Endothelial cell of hepatic sinusoid (primary cell): ENCODE data around the gene ALKBH5.

Experiments used
- in situ Hi-C: cut with HindIII; loops from 2 replicates; pipeline ENCODE4 v1.10.0; 2017; ENCODE audit warnings: low sequenced_read_pairs

The ALKBH5 gene

GRCh38 chr17:18183334-18184142, at the start of gene ALKBH5:
ALKBH5 (plus strand) TSS chr17:18183828; CDS start chr17:18184244, 416 bp downstream.
- in situ Hi-C loops: no loop called here

GRCh38 chr17:18136357-18136756, 47.3 kb upstream of the ALKBH5 start:
- in situ Hi-C loops: no loop called here

DNA sequence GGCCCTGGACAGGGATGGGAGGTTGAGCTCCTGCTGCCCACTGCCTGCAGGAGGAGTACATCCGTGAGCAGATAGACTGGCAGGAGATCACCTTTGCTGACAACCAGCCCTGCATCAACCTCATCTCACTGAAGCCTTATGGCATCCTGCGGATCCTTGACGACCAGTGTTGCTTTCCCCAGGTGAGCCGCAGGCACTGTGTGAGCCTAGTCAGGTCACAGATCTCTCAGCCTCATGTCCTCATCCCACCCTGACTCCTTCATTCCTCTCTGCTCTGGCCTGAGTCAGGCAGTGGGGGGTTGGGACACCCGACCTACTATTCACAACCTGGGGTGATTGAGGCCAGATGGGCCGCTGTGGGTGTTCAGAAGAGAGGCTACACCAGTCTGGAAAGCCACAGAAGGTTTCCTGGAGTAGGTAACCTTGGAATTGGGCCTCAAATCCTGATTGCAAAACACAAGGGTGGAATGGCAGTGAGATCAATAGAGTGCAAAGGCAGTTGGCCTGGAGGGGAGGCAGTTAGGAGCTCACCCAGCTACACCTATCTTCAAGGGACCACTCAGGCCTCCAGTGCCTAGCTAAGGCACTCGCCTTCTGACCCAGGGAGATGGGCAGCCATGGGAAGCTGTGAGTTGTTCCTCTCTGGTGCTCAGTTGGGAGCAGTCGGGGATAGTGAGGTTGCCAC, 45.4 kb upstream of the ALKBH5 start:
- in situ Hi-C loops: no loop called here

DNA sequence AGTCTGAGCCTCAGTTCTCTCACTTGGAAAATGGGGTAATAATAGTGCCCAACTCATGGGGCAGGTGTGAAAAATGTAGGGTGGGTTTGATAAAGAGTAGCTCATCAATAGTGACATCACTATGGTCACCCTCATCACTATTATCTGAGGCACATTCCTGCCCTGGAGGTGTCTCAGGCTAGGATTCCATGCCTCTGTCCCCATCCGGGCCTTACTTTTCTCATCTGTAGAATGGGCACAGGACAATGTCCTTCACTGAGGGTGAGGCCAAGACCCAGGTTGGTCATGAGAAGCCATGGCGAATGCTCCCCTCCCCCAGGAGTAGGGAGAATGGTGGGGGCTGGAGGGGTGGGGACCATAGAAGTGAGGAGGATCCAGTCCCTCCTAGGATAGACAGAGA, 44.5 kb upstream of the ALKBH5 start:
- in situ Hi-C loops: no loop called here

GRCh38 chr17:18139498-18139897, 44.1 kb upstream of the ALKBH5 start:
- in situ Hi-C loops: no loop called here

- in situ Hi-C loops: no loop called here
Observed at GRCh38 chr17:18139949-18140348, 43.7 kb upstream of the ALKBH5 start.

- in situ Hi-C loops: no loop called here
Observed at GRCh38 chr17:18140648-18141047, 43.0 kb upstream of the ALKBH5 start.

DNA sequence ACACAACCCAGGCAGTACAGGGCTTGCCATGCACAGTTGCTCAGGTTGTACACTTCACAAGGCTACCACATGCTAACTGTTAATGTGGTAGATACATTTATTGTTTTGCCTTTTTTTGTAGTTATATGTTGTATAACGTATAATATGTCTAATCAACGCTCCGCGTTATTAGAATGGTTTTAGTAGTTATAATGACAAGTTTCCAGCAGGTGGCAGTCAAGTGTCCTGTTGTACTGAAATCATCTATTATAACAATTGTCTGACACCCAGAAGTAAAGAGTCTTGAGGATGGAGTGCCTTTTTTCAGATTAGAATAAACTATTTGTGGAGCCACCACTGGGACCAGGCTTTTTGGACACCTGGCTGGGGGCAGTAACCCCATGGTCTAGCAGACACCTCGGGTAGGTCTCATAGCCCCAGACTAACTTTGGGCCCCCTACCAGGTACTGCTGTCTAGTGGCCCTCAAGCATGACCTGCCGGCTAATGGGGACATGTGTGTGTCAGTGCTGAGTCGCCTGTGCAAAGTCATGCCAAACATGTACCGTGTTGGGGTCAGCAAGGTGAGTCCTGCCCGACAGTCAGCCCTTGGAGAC, 42.3 kb upstream of the ALKBH5 start:
- in situ Hi-C loops: no loop called here

- in situ Hi-C loops: no loop called here
Observed at GRCh38 chr17:18142417-18142816, 41.2 kb upstream of the ALKBH5 start.

DNA sequence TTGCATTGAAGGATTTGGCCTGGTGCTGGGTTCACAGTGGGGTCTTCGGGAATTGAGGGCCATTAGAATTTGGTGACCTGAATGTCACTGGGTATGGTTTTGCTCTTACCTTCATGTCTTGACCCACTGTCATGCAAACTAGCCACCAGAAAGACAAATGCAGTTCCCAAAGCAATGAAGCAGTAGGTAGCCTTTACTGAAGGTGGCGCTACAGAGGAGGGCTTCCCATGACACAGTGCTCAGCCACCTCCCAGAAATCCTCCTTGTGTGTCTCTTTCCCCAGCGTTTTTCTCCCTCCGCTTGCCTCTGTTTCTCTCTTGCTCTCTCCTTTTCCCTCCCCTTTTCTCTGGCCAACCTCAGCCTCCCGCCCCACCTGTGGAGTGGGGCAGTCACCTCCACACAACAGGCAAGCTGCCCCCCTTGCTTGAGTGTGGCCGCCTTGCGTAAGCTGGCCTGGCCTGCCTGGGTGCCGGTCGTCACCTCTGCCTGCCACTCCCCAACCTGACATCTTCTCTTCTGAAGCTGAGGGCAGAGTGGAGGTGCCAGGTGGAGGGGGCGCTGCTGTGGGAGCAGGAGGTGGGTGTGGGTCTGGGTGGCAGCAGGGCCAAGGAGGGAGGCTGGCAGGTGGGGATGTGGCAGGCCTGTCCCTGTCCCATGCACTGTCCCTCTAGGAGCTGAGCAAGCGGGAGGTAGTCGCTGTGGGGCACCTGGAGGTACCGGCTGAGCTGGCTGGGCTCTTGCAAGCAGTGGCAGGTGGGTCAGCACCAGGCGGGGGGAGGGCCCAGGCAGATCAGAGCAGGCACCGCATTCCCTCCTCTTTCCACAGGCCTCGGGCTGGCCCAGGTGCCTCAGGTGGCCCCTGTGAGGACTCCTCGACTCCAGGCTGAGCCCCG, 40.3 kb upstream of the ALKBH5 start:
- in situ Hi-C loops: no loop called here

DNA sequence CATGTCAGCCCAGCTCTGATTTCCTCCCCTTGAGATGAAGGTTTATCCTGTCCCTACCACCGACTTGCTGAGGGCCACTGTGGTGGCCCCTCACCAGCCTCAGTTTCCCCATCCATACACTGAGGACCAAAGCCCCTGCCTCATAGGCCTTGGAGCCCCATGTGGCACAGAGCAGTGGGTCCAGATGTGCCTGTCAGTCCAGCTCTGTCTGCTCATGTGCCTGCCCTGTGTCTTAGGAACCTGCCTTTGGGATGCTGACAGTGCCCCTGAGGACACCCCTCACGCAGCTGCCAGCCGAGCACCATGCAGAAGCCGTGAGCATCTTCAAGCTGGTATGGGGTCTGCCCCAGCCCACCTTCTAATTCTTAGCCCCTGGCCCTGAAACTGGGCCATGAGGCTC, 39.4 kb upstream of the ALKBH5 start:
- in situ Hi-C loops: no loop called here

- in situ Hi-C loops: no loop called here
Observed at GRCh38 chr17:18144855-18145254, 38.8 kb upstream of the ALKBH5 start.

DNA sequence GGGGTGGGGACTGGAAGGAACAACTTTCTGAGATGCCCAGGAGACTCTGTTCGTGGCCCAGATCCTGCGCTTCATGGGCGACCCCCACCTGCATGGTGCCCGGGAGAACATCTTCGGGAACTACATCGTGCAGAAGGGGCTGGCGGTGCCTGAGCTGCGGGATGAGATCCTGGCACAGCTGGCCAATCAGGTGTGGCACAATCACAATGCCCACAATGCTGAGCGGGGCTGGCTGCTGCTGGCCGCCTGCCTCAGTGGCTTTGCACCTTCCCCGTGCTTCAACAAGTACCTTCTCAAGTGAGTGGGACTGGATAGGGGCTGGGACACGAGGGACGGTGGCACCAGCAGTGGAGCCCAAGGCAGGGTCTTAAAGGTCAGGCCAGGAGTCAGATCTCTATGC, 37.8 kb upstream of the ALKBH5 start:
- in situ Hi-C loops: no loop called here

DNA sequence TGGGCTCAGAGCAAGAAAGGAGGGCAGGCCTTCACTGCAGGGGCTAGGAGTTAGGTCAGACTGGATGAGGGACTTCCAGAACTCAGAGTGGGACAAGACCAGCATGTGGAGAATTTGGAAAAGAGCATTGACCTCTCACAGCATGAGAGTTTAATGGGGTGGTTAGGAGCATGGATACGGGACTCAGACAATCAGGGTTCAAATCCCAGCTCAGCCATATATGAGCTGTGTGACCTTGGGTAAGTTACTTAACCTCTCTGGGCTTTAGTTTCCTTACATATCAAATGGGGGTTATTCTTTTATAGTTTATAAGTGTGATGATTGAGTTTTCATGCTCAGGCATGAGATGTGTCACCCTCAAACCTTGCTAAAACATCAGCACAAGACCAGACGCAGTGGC, 37.4 kb upstream of the ALKBH5 start:
- in situ Hi-C loops: no loop called here

DNA sequence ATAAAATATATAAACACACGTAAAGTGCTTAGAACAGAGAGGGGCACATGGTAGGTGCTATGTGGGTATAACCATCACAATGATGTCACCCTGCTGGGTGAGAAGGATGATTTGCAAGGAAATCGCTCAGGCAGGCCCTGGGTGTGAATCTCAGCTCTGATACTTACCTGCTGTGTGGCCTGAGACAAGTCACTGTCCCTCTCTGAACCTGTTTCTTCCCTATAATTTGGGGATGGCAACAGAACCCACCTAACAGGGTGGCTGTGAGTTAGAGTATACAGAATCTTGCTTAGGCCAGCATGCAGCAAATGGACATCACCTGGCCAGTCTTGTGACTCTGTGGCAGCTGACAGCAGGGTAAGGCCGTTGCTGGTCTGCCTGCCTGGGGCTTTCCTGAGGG, 36.6 kb upstream of the ALKBH5 start:
- in situ Hi-C loops: no loop called here

DNA sequence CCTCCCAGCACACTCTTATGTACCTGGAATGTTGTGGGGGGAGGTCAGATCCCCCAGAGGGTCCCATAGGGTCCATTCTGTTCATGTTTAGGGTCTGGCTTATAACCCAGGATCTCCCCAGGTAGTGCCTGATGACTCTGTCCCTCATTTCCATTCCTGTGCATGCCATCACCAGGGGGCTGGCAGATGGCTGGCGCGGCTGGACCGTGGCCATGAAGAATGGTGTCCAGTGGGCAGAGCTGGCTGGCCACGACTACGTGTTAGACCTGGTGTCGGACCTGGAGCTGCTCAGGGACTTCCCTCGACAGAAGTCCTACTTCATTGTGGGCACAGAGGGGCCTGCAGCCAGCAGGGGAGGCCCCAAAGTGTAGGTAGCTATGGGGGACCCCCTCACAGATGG, 35.0 kb upstream of the ALKBH5 start:
- in situ Hi-C loops: no loop called here

DNA sequence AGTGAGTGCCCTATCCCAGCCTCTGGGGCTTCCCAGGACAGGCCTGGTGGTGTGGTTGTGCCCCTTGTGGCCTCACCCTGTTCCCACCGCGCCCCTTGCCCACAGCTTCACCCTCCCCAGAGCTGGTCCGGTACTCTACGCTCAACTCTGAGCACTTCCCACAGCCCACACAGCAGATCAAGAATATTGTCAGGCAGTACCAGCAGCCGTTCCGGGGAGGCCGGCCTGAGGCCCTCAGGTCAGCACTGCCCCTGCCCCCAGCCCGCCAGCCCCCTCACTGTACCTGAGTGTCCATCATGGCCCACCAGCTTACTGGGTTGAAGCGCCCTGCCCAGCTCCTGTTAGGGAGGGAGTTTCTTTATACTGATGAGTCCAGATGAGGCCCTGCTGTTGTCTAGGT, 32.3 kb upstream of the ALKBH5 start:
- in situ Hi-C loops: no loop called here

GRCh38 chr17:18155179-18155578, 28.4 kb upstream of the ALKBH5 start:
- in situ Hi-C loops: no loop called here

GRCh38 chr17:18156171-18156975, 27.3 kb upstream of the ALKBH5 start:
- in situ Hi-C loops: no loop called here

GRCh38 chr17:18156976-18157280, 26.7 kb upstream of the ALKBH5 start:
- in situ Hi-C loops: no loop called here
